NCI-H2171 (cell line): ENCODE results near the gene CKAP5.

Experiments used
- DNase-seq: peaks from one replicate; lab custom pipeline; 2025; lab: John Stamatoyannopoulos, UW

Gene CKAP5

GRCh38 chr11:46845740-46846509 is at the start of gene CKAP5:
TSS of gene CKAP5 (minus strand) at chr11:46846280. CDS start at chr11:46821231, 25,049 bp downstream.
- DNase-seq: peak; percentile 88

- DNase-seq: no peak
These were observed 49.7 kb upstream of the CKAP5 start for GRCh38 chr11:46895821-46896220.

- DNase-seq: no peak
These were observed 48.9 kb upstream of the CKAP5 start for GRCh38 chr11:46894961-46895360.

GRCh38 chr11:46894506-46894905 is 48.4 kb upstream of the CKAP5 start:
- DNase-seq: no peak

DNA sequence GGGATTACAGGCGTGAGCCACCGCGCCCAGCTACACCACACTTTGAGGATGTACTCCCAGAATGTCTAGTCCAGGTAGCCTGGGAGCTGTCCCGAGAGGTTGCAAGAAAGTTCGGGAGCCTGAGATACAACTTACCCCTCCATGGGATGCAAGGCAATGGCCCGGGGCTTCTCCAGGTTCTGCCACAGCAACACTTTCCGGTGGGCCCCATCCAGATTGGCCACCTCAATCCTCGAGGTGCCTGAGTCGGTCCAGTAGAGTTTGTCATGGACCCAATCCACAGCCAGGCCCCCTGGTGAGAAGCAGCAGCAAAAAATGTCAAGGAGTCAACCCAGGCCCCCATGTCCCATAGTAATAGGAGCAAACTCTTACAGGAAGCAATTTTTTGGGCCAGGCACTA is 46.8 kb upstream of the CKAP5 start:
- no peak for DNase-seq

GRCh38 chr11:46892109-46892508 is 46.0 kb upstream of the CKAP5 start:
- DNase-seq: no peak

DNA sequence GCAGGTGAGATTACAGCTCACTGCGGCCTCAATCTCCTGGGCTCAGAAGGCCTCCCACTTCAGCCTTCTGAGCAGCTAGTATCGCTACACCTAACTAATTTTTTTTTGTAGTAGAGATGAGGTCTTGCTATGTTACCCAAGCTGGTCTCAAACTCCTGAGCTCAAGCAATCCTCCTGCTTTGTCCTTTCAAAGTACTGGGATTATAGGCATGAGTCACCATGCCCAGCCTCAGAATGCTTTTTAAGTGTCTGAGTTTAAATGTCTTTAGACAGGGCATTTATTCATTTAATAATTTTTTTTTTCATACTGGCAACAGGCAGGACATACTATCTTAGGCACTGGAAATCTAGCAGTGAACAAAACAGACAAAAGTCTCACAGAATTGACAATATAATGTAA is 44.6 kb upstream of the CKAP5 start:
- no peak for DNase-seq

DNA sequence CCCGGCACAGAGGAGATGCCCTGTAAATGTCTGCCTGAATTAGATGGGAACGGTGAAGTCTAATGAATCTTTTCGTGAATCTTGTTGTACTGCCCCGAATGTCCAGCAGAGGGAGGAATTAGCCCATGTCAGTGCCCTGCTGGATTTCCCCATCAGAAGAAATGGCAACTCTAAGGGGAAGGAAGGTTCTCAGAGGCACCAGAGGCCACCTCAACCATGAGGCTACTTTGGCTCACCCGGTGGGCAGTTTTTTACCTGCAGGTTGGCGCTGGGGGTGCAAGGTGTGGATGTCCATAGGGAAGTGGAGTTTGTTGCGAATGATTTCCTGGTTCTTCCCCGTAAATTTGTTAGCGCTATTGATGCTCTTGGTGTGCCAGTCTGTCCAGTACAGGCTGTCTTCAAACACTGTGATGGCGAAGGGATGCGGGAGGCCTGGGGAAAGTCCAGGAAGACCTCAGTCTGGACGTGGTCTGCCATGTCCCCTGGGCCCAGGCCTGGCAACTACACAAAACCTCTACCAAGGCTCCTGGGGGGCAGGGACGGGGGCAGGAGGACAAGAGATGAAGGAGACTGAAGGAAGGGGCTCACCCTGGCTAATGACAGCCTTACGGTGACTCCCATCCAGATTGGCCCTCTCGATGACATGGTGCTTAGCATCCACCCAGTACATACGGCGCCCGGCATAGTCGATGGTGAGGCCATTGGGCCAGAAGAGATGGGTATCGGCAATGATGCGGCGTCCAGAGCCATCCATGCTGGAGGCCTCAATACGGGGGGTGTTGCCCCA is 43.8 kb upstream of the CKAP5 start:
- DNase-seq: peak; percentile 47

DNA sequence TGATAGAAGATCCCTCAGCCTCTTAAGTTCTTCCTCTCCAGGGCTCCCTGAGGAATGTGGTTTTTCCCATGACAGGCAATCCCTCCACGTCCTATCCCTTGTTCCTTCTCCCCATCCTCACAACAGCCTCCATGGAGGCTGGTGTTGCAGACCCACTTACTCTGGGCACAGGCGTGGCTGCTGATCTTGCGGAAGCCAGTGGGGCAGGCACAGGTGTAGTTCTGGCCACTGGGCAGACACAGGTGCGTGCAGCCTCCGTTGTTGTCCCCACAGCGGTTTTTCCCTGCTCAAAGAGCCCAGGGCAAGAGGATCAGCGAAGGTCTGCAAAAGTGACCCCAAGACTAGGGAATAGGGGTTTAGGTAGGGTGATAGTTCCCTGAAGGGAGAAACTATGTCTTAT is 43.2 kb upstream of the CKAP5 start:
- DNase-seq: no peak

GRCh38 chr11:46888636-46889035 is 42.6 kb upstream of the CKAP5 start:
- no peak for DNase-seq

GRCh38 chr11:46886211-46886610 is 40.1 kb upstream of the CKAP5 start:
- DNase-seq: no peak

DNA sequence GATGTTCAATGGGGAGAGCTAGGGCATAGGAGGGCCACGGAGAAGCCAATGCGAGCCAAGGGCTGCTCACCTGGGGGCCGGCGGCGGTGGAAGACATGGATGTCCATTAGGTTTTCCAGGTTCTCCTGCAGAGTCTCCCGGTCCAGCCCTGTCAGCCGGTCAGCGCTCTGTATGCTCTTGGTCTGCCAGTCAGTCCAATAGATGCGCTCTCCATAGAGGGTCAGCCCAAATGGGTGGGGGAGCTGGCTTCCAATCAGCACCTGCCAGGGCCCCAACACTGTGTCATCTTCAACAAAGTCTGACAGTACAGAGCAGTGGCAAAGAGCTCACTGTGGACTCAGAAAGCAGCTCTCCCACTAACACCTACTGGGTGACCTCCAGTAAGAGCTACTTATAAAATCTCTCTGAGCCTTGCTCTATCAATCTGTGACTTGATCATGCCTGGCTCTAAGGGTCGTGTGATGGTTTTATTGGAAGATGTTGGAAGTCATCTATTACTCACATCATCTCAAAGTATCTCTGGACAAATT is 33.0 kb upstream of the CKAP5 start:
- DNase-seq: no peak

DNA sequence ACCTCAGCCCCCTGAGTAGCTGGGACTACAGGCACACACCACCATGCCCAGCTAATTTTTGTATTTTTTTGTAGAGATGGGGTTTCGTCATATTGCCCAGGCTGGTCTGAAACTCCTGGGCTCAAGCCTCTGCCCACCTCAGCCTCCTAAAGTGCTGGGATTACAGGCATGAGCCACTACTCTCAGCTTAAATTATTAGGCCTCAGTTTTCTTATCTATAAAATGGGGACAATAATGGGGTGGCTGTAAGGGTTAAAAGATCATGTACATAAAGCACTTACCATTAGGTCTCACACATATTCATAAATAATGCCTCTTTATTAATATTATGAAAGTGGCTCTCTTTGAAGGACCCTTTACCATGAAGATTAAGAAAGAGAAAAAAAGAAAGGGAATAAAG is 31.5 kb upstream of the CKAP5 start:
- DNase-seq: no peak

DNA sequence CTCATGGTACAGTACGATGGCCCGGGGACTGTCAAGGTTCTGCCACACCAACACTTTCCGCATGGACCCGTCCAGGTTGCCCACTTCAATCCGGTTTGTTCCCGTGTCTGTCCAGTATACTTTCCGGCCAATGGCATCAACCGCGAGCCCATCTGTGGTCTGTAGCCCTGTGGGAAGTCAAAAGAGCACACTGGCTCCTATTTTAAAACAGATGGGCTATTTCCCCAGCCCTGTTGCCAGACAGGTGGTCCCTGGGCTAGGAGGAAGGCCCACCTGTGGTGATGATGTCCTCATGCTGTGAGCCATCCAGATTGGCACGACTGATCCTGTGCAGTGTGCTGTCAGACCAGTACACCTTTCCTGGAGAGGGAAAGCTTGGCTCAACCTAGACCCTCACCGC is 30.4 kb upstream of the CKAP5 start:
- DNase-seq: no peak

- no peak for DNase-seq
These were observed 28.5 kb upstream of the CKAP5 start for GRCh38 chr11:46874586-46874985.

DNA sequence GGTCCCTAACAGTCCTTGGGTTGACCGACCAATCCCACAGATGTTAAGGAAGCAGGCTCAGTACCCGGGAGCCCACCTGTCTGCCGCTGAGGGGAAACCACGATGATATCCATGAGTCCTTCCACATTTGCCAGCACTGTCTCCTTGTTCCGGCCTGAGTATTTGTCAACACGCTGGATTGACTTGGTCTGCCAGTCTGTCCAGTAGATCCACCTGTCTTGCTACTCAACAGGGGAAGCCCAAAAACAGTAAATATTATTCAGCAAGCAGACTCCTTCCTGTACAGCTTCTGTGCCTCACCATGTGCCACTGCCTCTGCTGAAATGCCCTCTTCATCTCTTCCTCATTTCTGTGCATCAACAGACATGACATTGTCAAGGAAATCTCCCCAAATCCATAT is 22.8 kb upstream of the CKAP5 start:
- no peak for DNase-seq

- DNase-seq: no peak
These were observed 19.3 kb upstream of the CKAP5 start for GRCh38 chr11:46865340-46865739.

DNA sequence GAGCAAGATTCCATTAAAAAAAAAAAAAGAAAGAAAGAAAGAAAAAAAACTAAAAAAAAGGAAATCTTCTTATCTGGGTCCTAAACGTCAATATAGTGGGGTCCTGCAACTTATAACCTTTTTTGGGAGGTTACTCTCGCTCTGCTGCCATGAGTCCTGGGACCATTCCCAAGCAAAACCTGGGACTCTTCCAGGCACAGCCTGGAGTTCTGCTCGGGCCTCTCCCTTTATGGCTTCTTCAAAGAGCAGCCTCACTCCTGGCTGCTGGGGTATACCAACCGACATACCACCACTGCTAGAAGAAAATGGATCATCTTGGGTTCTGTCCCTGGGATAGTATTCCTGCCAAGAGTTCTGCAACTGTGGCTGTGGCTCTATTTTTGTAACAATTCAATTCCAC is 14.1 kb upstream of the CKAP5 start:
- no peak for DNase-seq

GRCh38 chr11:46858920-46859546 is 13.0 kb upstream of the CKAP5 start:
- DNase-seq: no peak

DNA sequence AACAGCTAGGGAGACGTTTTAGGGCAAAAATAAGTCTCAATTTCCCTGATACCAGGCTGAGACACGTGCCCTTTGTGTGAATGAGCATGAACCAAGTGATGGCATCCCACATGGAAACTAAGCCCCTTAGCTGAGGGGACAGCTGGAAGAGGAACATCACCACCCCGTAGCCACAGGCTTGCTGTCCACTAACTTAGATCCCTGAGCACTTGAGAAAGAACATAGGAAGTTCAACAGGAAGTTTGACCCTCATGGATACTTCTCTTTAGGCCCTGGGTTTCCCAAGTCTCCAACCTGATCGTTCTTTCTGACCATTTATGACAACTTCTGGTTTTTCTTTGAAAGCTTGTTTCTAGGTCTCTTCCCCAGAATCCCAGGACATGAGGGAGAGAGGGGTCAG is 11.6 kb upstream of the CKAP5 start:
- no peak for DNase-seq

DNA sequence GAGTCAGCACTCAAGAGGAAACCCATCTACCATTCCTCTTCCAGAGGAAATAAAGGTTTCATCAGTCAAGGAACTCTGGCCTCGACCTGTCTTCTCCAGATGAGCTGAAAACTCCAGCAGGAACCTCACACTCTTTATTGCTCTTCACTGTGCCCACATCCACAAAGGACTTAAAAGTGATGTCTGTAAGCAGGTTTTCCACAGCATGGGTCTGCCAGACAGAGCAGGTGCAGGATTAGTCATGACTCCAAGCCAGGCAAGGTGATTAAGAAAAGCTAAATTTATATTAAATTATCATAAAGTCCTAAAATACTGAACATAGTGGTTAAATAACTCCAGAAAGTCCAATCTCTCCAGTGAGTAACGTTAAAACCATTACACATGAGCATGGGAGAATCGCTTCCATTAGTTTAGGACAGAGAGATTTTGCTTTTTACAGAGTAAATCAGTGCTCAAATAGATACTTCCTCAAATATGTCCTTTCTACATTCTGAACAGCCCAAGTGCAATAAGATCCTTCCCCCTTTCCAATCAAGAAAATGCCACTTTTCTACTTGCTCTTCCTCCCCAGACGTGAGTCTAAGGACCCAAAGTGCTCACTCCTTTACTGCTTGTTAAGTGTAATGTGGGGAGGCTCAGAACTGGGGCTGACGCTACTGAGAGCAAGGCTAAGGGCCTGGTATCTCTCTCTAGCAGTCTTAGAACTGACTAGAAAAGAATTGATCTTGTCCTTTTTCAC is 10.7 kb upstream of the CKAP5 start:
- no peak for DNase-seq

DNA sequence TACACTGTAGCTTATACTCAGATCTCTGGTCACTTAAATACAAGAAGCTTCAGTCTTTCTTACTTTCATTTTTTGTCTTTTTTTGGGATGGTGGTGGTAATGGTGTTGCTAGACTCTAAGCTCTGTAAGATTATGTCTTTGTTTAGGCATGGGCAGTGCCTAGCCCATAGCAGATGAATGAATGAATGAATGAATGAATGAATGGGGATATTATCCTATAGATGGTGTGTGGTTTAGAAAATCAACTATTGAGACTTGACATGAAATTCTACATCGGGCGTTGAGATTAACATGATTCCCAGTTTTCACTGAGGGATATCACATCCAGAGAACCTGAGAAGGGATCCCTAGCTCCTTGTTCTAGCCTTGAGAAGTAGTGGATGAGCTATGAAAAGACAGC is 9.8 kb upstream of the CKAP5 start:
- no peak for DNase-seq
